HepG2 (cell line): ENCODE measurements around the gene CYP4F8. TPM values are rescaled to one million over a fixed set of nuclear protein-coding genes. Genes with fewer than 3 reads are reported as not detected.

ENCODE experiments used
- ARID5B ChIP-seq: IDR thresholded peaks from 2 replicates; pipeline ENCODE4 v1.4.0; 2020; ENCODE audit warnings: mild to moderate bottlenecking, missing genetic modification reagents
- FUBP1 ChIP-seq: sonication (generic); formaldehyde crosslinking; IDR thresholded peaks from 2 replicates; pipeline ENCODE4 v1.5.1; 2020; ENCODE audit warnings: missing genetic modification reagents, mild to moderate bottlenecking, borderline replicate concordance
- KDM5B ChIP-seq: sonication (generic); formaldehyde crosslinking; IDR thresholded peaks from 2 replicates; pipeline ENCODE4 v1.4.0; 2020; ENCODE audit warnings: missing genetic modification reagents, mild to moderate bottlenecking, borderline replicate concordance
- NCOR1 ChIP-seq: fragments of 200-600 bp; sonication (generic); IDR thresholded peaks from 2 replicates; pipeline ENCODE4 v1.7.0; 2017; ENCODE audit warnings: antibody characterized with exemption, low read length, borderline replicate concordance
- RFX3 ChIP-seq: IDR thresholded peaks from 2 replicates; pipeline ENCODE4 v1.6.1; 2016; ENCODE audit warnings: missing biosample characterization, missing genetic modification reagents
- SOX13 ChIP-seq, 3 experiments: fragments of 450-650 bp in 1 of 3; sonication (generic) in 1 of 3; formaldehyde crosslinking in 1 of 3; IDR thresholded peaks in 2 of 3; conservative IDR thresholded peaks in 1 of 3; 2 replicates each; pipeline versions ENCODE4 v1.5.0 to v1.6.1; 2016 to 2020; ENCODE audit warnings: antibody characterized with exemption in 1 of 3, mild to moderate bottlenecking in 1 of 3, missing compliant biosample characterization in 1 of 3, missing genetic modification reagents in 1 of 3, moderate library complexity in 1 of 3
- SOX6 ChIP-seq, 2 experiments: fragments of 450-650 bp in 1 of 2; sonication (generic) in 1 of 2; formaldehyde crosslinking in 1 of 2; IDR thresholded peaks; 2 replicates each; pipeline versions ENCODE4 v1.4.0 to v1.6.1; 2017 to 2020; ENCODE audit warnings: antibody characterized with exemption in 1 of 2, mild to moderate bottlenecking in 1 of 2, missing genetic modification reagents in 1 of 2
- WIZ ChIP-seq: sonication (generic); formaldehyde crosslinking; IDR thresholded peaks from 2 replicates; pipeline ENCODE4 v1.5.1; 2020; ENCODE audit warnings: mild to moderate bottlenecking, missing genetic modification reagents
- ZNF34 ChIP-seq: sonication (generic); formaldehyde crosslinking; IDR thresholded peaks from 2 replicates; pipeline ENCODE4 v1.4.0; 2020; ENCODE audit warnings: mild to moderate bottlenecking, missing genetic modification reagents, borderline replicate concordance
- ZNF543 ChIP-seq: sonication (generic); formaldehyde crosslinking; IDR thresholded peaks from 2 replicates; pipeline ENCODE4 v1.4.0; 2020; ENCODE audit warnings: mild to moderate bottlenecking, missing genetic modification reagents
- ZNF777 ChIP-seq: sonication (generic); formaldehyde crosslinking; IDR thresholded peaks from 2 replicates; pipeline ENCODE4 v1.4.0; 2020; ENCODE audit warnings: missing genetic modification reagents
- ZNF883 ChIP-seq: sonication (generic); formaldehyde crosslinking; IDR thresholded peaks from 2 replicates; pipeline ENCODE4 v1.5.1; 2020; ENCODE audit warnings: mild to moderate bottlenecking, missing genetic modification reagents; ENCODE audit errors: not compliant biosample characterization
- polyA plus RNA-seq, 8 experiments: library from polyadenylated mRNA; depleted of rRNA in 3 of 8; stranded (reverse) in 7 of 8; unstranded in 1 of 8; fragments of >200 nt; fragmentation: Illumina TruSeq in 4 of 8; extraction: Trizol in 4 of 8; gene quantifications; 2 replicates each; pipeline versions ENCODE4 v1.2.1 to v1.2.3, GENCODE V29; 2011 to 2016; ENCODE audit warnings: low read depth in 4 of 8, missing spikeins in 1 of 8, mixed read lengths in 1 of 8; ENCODE audit not compliant: insufficient read depth in 1 of 8
- total RNA-seq, 5 experiments: library from RNA; depleted of rRNA; stranded (reverse); fragments of >200 nt; fragmentation: Illumina TruSeq; extraction: Trizol; gene quantifications; 2 replicates each; pipeline ENCODE4 v1.2.3, GENCODE V29; 2016; ENCODE audit warnings: low read depth in 1 of 5
- TF ChIP-seq, protein P1 (sequence below): sonication (generic); formaldehyde crosslinking; conservative IDR thresholded peaks from 2 replicates; pipeline ENCODE4 v1.4.0; 2020; ENCODE audit warnings: mild to moderate bottlenecking, missing genetic modification reagents, moderate library complexity
- TF ChIP-seq, protein P2 (sequence below): sonication (generic); formaldehyde crosslinking; IDR thresholded peaks from 2 replicates; pipeline ENCODE4 v1.4.0; 2020; ENCODE audit warnings: mild to moderate bottlenecking, missing genetic modification reagents
- TF ChIP-seq, protein P3 (sequence below): sonication (generic); formaldehyde crosslinking; IDR thresholded peaks from 2 replicates; pipeline ENCODE4 v1.5.0; 2020; ENCODE audit warnings: mild to moderate bottlenecking, missing genetic modification reagents, moderate library complexity

CYP4F8 gene
- total and polyA plus RNA-seq, 2 of the 13 experiments (the other 11 are each of a cell fraction or from before 2014, with no cell fraction given) = not detected

DNA sequence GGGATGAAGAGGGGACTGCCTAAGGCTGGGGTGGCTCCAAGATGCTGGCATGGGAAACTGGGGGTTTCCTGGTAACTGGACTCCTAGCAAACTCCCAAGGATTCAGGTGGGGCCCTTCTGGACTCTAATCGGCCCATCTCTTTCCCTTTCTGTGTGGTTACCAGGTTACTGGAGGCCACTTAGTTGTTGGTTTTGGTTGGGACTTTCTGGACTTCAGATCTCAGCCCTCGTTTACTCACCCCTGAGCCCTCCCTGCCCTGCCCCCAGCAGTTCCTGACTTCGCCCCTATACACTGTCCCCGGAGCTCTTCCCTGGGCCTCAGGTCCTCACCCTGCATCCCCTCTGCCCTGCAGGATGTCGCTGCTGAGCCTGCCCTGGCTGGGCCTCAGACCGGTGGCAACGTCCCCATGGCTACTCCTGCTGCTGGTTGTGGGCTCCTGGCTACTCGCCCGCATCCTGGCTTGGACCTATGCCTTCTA is 58.2 kb downstream of the CYP4F8 start (continued):
- TF ChIP-seq, protein P1, sequence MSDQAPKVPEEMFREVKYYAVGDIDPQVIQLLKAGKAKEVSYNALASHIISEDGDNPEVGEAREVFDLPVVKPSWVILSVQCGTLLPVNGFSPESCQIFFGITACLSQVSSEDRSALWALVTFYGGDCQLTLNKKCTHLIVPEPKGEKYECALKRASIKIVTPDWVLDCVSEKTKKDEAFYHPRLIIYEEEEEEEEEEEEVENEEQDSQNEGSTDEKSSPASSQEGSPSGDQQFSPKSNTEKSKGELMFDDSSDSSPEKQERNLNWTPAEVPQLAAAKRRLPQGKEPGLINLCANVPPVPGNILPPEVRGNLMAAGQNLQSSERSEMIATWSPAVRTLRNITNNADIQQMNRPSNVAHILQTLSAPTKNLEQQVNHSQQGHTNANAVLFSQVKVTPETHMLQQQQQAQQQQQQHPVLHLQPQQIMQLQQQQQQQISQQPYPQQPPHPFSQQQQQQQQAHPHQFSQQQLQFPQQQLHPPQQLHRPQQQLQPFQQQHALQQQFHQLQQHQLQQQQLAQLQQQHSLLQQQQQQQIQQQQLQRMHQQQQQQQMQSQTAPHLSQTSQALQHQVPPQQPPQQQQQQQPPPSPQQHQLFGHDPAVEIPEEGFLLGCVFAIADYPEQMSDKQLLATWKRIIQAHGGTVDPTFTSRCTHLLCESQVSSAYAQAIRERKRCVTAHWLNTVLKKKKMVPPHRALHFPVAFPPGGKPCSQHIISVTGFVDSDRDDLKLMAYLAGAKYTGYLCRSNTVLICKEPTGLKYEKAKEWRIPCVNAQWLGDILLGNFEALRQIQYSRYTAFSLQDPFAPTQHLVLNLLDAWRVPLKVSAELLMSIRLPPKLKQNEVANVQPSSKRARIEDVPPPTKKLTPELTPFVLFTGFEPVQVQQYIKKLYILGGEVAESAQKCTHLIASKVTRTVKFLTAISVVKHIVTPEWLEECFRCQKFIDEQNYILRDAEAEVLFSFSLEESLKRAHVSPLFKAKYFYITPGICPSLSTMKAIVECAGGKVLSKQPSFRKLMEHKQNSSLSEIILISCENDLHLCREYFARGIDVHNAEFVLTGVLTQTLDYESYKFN = peak; percentile 90
- TF ChIP-seq KDM5B = peak; percentile 56; the same call in 1 of the 2 replicates
- TF ChIP-seq ZNF883 = no peak
- no peak for TF ChIP-seq SOX6 (IDR thresholded peaks at IDR 0.05)
- peak; percentile 63 for TF ChIP-seq SOX6 (CRISPR knock-in tag; IDR thresholded peaks at IDR 0.05)
- peak; percentile 68; the same call in 1 of the 2 replicates for TF ChIP-seq NCOR1
- TF ChIP-seq, protein P2, sequence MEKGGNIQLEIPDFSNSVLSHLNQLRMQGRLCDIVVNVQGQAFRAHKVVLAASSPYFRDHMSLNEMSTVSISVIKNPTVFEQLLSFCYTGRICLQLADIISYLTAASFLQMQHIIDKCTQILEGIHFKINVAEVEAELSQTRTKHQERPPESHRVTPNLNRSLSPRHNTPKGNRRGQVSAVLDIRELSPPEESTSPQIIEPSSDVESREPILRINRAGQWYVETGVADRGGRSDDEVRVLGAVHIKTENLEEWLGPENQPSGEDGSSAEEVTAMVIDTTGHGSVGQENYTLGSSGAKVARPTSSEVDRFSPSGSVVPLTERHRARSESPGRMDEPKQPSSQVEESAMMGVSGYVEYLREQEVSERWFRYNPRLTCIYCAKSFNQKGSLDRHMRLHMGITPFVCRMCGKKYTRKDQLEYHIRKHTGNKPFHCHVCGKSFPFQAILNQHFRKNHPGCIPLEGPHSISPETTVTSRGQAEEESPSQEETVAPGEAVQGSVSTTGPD = peak; percentile 80
- TF ChIP-seq ZNF777 (CRISPR knock-in tag) = no peak
- TF ChIP-seq WIZ (CRISPR knock-in tag) = no peak
- TF ChIP-seq RFX3 = no peak
- no peak for TF ChIP-seq SOX13 (IDR thresholded peaks at IDR 0.05)
- peak in 1 of 2 experiments; percentile 34; a peak in 1 of 4 replicates for TF ChIP-seq SOX13 (CRISPR knock-in tag; conservative IDR thresholded peaks at IDR 0.05 in 1 of 2, IDR thresholded peaks at IDR 0.05 in 1 of 2)
- peak; percentile 42 for TF ChIP-seq ARID5B
- TF ChIP-seq, protein P3, sequence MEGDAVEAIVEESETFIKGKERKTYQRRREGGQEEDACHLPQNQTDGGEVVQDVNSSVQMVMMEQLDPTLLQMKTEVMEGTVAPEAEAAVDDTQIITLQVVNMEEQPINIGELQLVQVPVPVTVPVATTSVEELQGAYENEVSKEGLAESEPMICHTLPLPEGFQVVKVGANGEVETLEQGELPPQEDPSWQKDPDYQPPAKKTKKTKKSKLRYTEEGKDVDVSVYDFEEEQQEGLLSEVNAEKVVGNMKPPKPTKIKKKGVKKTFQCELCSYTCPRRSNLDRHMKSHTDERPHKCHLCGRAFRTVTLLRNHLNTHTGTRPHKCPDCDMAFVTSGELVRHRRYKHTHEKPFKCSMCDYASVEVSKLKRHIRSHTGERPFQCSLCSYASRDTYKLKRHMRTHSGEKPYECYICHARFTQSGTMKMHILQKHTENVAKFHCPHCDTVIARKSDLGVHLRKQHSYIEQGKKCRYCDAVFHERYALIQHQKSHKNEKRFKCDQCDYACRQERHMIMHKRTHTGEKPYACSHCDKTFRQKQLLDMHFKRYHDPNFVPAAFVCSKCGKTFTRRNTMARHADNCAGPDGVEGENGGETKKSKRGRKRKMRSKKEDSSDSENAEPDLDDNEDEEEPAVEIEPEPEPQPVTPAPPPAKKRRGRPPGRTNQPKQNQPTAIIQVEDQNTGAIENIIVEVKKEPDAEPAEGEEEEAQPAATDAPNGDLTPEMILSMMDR (CRISPR knock-in tag) = peak; percentile 72
- TF ChIP-seq FUBP1 (CRISPR knock-in tag) = peak; percentile 77; the same call in 1 of the 2 replicates
- no peak for TF ChIP-seq ZNF543
- no peak for TF ChIP-seq ZNF34 (CRISPR knock-in tag)
